ENCODE data around the gene LTBP1. TPM values are rescaled to one million over a fixed set of nuclear protein-coding genes. Genes with fewer than 3 reads are reported as not detected.

LTBP1 gene
- total RNA-seq = 9.2 and 29.9 TPM in 2 replicates

DNA sequence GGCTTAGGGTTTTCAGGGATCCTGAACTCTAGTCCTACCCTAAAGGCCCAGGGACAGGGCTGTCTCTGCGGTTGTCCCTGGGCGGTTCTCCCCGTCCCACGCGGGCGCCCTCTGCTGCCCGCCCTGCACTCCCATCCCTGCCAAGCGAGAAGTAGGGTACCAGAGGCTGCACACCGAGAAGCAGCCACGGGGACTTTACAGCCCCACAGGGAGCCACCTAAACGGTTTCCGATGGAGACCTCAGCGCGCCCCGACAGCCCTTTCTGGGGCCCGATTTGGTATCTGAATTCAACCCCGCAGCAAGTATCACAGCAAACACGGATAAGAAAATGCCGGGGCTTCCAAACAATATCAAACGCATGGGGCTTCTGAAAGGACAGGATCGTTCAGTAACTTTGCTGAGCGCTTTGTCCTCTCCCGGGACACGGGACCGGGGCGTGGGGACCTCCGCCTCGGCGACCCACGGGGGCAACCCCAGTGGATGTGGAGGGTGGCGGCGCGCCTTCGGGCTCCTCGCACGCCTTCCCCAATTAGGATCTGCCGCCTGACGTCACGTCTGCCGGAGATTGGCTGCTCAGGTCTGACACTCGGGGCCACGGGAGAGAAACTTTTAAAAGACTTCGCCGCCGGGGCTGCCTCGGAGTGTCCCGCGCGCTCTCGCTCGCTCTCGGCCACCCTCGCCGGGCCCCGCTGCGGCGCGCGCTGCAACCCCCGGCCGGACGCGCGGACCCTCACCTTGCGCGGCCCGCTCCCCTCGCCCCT lies at the start of gene LTBP1:
Gene LTBP1, plus strand, starts transcription at position 640 of the 762 bp plus-strand sequence. CDS start 372 bp downstream, outside the sequence.

All from bladder microvascular endothelial cell (primary cell).